Lower lobe of right lung (tissue), 2 donors: ENCODE results near the gene CCDC57. TPM values are rescaled to one million over a fixed set of nuclear protein-coding genes. Genes with fewer than 3 reads are reported as not detected.

Source experiments
- ATAC-seq, 2 donors: fragments of 200-7000 bp; cut with Tn5 transposase; one replicate each; pipeline ENCODE4 v1.9.1; 2020 to 2022; ENCODE audit warnings: mild to moderate bottlenecking in 2 of 2, moderate library complexity in 2 of 2
- DNase-seq: peaks from one replicate; pipeline ENCODE4 v3.0.0-alpha.2; 2020
- H3K27ac ChIP-seq: fragments of 200-600 bp; one replicate; pipeline ENCODE4 v1.8.0; 2022
- H3K27me3 ChIP-seq: fragments of 200-600 bp; one replicate; pipeline ENCODE4 v1.8.0; 2022; ENCODE audit warnings: low read depth
- H3K36me3 ChIP-seq: fragments of 200-600 bp; one replicate; pipeline ENCODE4 v1.8.0; 2022; ENCODE audit warnings: mild to moderate bottlenecking
- H3K4me1 ChIP-seq: fragments of 200-600 bp; one replicate; pipeline ENCODE4 v1.8.0; 2022
- H3K4me3 ChIP-seq: fragments of 200-600 bp; one replicate; pipeline ENCODE4 v1.8.0; 2022; ENCODE audit warnings: mild to moderate bottlenecking
- H3K9me3 ChIP-seq: fragments of 200-600 bp; one replicate; pipeline ENCODE4 v1.8.0; 2022
- intact Hi-C: fragments of 100-400 bp; cut with DNase I; formaldehyde crosslinking; loops from one replicate; pipeline ENCODE4 v1.11.0; 2022
- total RNA-seq: library from RNA; stranded (reverse); fragmentation: NEBNext Ultra II Directional; extraction: Animal tissue kit (Norgen Biotek cat#: 25700); gene quantifications from one replicate; pipeline ENCODE4 v1.2.1, GENCODE V29; 2021
- TF ChIP-seq, protein P1 (sequence below): fragments of 200-600 bp; IDR thresholded peaks from one replicate; pipeline ENCODE4 v1.8.0; 2022; ENCODE audit warnings: antibody characterized with exemption, mild to moderate bottlenecking
- donor health status: DM: no; HTN: yes; CAD: no; lungs with severe emphysema.

Gene CCDC57
- total RNA-seq, 1 donor from 2014 or later = 63.4 TPM

DNA sequence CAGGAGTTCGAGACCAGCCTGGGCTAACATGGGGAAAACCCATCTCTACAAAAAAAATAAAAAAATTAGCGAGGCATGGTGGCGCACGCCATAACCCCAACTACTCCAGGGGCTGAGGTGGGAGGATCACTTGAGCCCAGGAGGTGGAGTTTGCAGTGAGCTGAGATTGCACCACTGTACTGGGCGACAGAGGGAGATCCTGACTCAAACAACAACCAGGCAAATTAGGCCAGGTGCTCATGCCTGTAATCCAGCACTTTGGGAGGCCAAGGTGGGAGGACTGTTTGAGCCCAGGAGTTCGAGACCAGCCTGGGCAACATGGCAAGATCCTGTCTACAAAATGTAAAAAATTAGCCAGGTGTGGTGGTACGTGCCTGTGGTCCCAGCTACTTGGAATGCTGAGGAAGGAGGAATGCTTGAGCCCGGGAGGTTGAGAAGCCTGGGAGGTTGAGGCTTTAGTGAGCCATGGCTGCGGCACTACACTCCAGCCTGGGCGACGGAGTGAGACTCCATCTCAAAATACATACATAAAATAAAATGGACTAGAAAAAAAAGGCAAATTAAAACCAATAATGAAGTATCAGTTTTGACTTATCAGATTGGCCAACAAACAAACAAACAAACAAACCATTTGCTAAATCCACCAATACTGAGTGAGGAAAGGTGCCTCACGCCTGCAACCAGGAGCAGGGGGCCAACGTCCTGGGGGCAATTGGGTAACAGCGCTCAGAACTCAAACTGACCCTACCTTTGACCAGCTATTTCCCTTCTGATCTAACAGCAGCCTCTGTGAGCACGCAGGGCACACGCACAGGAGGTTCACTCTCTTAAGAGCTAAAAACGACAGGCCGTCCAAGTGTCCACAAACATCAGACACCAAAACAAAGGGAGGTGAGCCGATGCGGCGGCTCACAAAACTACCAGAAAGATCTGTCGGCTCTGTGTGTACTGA lies 95.2 kb downstream of the CCDC57 start:
- ATAC-seq = no peak
- Histone ChIP-seq H3K9me3 (no peaks in the 10 kb centered on the region), H3K4me1 (peaks cover 8% of the 10 kb centered on the region), H3K27me3 (no peaks in the 10 kb centered on the region), H3K36me3 (peaks cover 6% of the 10 kb centered on the region), H3K4me3 (no peak overlapping the region), H3K27ac (peak overlapping the region; percentile 80)
- TF ChIP-seq, protein P1, sequence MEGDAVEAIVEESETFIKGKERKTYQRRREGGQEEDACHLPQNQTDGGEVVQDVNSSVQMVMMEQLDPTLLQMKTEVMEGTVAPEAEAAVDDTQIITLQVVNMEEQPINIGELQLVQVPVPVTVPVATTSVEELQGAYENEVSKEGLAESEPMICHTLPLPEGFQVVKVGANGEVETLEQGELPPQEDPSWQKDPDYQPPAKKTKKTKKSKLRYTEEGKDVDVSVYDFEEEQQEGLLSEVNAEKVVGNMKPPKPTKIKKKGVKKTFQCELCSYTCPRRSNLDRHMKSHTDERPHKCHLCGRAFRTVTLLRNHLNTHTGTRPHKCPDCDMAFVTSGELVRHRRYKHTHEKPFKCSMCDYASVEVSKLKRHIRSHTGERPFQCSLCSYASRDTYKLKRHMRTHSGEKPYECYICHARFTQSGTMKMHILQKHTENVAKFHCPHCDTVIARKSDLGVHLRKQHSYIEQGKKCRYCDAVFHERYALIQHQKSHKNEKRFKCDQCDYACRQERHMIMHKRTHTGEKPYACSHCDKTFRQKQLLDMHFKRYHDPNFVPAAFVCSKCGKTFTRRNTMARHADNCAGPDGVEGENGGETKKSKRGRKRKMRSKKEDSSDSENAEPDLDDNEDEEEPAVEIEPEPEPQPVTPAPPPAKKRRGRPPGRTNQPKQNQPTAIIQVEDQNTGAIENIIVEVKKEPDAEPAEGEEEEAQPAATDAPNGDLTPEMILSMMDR = no peak
- intact Hi-C loops = no loop called here
- no peak for DNase-seq

DNA sequence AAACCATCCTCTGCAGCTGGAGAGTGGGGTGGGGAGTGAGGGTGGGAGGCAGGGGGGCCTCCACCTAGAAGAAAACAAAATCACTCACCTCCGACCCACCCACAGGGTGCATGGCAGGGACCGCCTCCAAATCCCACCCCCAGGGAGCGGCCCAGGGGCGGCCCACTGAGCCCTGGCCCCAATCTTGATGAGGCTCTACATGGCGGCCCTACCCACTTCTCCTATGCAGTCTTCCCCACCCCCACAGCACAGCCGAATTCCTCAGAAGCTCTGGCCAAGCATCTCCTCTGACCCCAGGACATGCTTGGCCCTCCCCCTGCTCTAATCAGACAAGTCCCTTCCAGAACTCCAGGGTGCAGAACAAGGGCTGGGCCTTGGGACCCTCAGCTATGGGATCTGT lies 96.4 kb downstream of the CCDC57 start:
- Histone ChIP-seq H3K36me3 (peaks cover 6% of the 10 kb centered on the region), H3K9me3 (no peaks in the 10 kb centered on the region), H3K27me3 (no peaks in the 10 kb centered on the region), H3K4me3 (no peak overlapping the region), H3K4me1 (peaks cover 8% of the 10 kb centered on the region), H3K27ac (no peak overlapping the region)
- DNase-seq = no peak
- intact Hi-C loops = no loop called here
- TF ChIP-seq, protein P1 = no peak
- ATAC-seq = no peak

DNA sequence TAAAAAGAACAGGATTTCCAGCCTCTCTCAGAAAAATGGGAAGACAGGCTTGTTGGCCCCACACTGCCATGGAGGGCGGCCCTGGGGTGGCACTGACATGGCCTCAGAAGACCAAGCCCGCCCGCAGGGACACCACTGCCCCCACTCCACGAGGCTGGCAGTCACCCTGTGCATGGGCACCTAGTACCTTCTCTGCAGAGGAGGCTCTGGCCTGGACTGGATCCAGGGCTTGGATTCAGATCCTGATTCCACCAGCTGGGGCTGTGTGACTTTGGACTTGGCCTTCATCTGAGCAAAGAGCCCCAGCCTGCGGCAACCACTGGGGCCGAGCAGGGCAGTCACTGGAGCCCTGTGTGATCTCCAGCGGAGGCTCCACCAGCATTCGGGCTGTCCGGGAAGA lies 97.8 kb downstream of the CCDC57 start:
- Histone ChIP-seq H3K27ac (peak overlapping the region; percentile 72), H3K9me3 (no peaks in the 10 kb centered on the region)

DNA sequence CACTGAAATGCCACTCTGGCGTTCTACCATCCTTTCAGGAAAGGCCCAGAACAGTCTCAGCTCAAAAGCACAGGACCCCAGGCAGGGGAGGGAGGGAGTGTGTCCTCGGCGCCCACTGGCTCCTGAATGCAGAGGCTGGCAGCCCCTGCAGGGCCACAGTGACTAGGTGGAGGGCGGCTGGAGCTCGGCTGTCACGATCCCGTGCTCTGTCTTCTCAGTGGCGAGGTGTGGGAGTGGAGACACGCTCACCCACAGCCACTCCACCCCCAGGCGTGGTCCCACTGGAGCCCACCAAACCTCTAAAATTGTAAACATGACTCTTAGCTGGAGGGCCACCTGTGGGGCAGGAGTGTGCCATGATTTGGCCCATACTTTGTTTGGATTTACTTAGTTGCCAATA lies 98.2 kb downstream of the CCDC57 start:
- peak overlapping the region; percentile 72 for H3K27ac ChIP-seq
- no peak for DNase-seq
- no peaks in the 10 kb centered on the region for H3K9me3 ChIP-seq

More for the DNA sequence above, 97.8 kb downstream of the CCDC57 start:
- intact Hi-C loops = no loop called here
- Histone ChIP-seq H3K4me1 (peaks cover 8% of the 10 kb centered on the region), H3K27me3 (no peaks in the 10 kb centered on the region), H3K4me3 (no peak overlapping the region), H3K36me3 (peaks cover 6% of the 10 kb centered on the region)
- ATAC-seq (no peak), DNase-seq (no peak)
- TF ChIP-seq, protein P1 = no peak

GRCh38 chr17:82113941-82114340 lies 98.7 kb downstream of the CCDC57 start:
- TF ChIP-seq, protein P1 = no peak
- Histone ChIP-seq H3K27ac (peak overlapping the region; percentile 72), H3K4me3 (no peak overlapping the region), H3K9me3 (no peaks in the 10 kb centered on the region), H3K4me1 (peaks cover 4% of the 10 kb centered on the region), H3K36me3 (peaks cover 6% of the 10 kb centered on the region), H3K27me3 (no peaks in the 10 kb centered on the region)
- DNase-seq (no peak), ATAC-seq (peak in 1 of 2 donors; percentile 2)
- intact Hi-C loops = no loop called here

More for the DNA sequence above, 98.2 kb downstream of the CCDC57 start:
- H3K27me3 ChIP-seq = no peaks in the 10 kb centered on the region
- ATAC-seq = no peak
- H3K4me3 ChIP-seq = no peak overlapping the region
- TF ChIP-seq, protein P1 = no peak
- H3K4me1 ChIP-seq = peaks cover 4% of the 10 kb centered on the region
- H3K36me3 ChIP-seq = peaks cover 6% of the 10 kb centered on the region
- intact Hi-C loops = no loop called here
